Stimulated activated CD4-positive, alpha-beta T cell treated with anti-CD3 and anti-CD28 coated beads, Interleukin-4, amount 100 ng/mL, for 24 hours (primary cell): ENCODE results near the gene MCF2L.

ENCODE experiments used
- DNase-seq: peaks from one replicate; pipeline ENCODE4 v3.0.0-alpha.2; 2020

The MCF2L gene

GRCh38 chr13:113118261-113119021, 149.4 kb downstream of the MCF2L start:
- DNase-seq: no peak

GRCh38 chr13:113119166-113119821, 150.3 kb downstream of the MCF2L start:
- no peak for DNase-seq

GRCh38 chr13:113119822-113120189, 150.8 kb downstream of the MCF2L start:
- no peak for DNase-seq

GRCh38 chr13:113120300-113121182, 151.5 kb downstream of the MCF2L start:
- no peak for DNase-seq

GRCh38 chr13:113121183-113121927, 152.3 kb downstream of the MCF2L start:
- no peak for DNase-seq

GRCh38 chr13:113121928-113122471, 153.0 kb downstream of the MCF2L start:
- no peak for DNase-seq

- no peak for DNase-seq
Observed at GRCh38 chr13:113122550-113123225, 153.7 kb downstream of the MCF2L start, which contains the start of gene F10. Gene F10 (plus strand): TSS chr13:113122799. CDS start chr13:113122856, 57 bp downstream.

- DNase-seq: no peak
Observed at GRCh38 chr13:113123226-113124201, 154.5 kb downstream of the MCF2L start.

- DNase-seq: no peak
Observed at GRCh38 chr13:113124211-113124970, 155.4 kb downstream of the MCF2L start.

- no peak for DNase-seq
Observed at GRCh38 chr13:113125506-113126264, 156.7 kb downstream of the MCF2L start.

GRCh38 chr13:113126265-113127150, 157.5 kb downstream of the MCF2L start:
- DNase-seq: no peak

- DNase-seq: no peak
Observed at GRCh38 chr13:113129480-113129879, 160.5 kb downstream of the MCF2L start.

- peak; percentile 35 for DNase-seq
Observed at GRCh38 chr13:113129921-113130750, 161.1 kb downstream of the MCF2L start.

- DNase-seq: no peak
Observed at GRCh38 chr13:113135281-113135760, 166.3 kb downstream of the MCF2L start.

GRCh38 chr13:113137691-113138298, 168.8 kb downstream of the MCF2L start:
- no peak for DNase-seq
